Hypothalamus (tissue), 51 donors: ENCODE measurements around the gene IGSF6.
"Not testable (repeated sequence)": the region's sequence is repeated elsewhere in the genome, so short reads cannot be mapped to it uniquely, and the experiment has no call there.

Experiments used
- DNase-seq, 51 donors: peaks; one replicate each; lab custom pipeline; 2025; lab: John Stamatoyannopoulos, UW

Gene IGSF6

DNA sequence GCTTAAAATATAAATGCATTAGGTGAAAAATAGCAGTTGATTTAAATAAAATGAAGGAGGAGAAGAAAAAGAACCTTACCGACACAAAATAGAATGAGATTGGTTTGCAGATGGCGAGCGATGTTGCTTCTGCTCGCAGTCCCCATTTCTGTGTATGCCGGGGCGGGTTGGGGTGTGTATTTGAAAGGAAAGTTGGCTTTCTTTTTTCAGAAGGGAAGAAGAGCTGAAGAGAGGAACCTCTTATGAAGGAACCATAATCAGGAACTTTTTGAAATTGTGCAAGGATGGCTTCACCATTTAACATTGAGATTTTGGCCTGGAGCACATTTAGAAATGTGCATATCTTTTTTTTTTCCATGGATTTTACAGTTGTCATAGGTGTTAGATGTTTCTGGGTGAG, at the start of gene IGSF6:
IGSF6 (minus strand) TSS at position 156 of the 400 bp plus-strand sequence; CDS start at position 146, 10 bp downstream.
- no peak for DNase-seq

GRCh38 chr16:21701271-21701670, 48.9 kb upstream of the IGSF6 start:
- no peak for DNase-seq

DNA sequence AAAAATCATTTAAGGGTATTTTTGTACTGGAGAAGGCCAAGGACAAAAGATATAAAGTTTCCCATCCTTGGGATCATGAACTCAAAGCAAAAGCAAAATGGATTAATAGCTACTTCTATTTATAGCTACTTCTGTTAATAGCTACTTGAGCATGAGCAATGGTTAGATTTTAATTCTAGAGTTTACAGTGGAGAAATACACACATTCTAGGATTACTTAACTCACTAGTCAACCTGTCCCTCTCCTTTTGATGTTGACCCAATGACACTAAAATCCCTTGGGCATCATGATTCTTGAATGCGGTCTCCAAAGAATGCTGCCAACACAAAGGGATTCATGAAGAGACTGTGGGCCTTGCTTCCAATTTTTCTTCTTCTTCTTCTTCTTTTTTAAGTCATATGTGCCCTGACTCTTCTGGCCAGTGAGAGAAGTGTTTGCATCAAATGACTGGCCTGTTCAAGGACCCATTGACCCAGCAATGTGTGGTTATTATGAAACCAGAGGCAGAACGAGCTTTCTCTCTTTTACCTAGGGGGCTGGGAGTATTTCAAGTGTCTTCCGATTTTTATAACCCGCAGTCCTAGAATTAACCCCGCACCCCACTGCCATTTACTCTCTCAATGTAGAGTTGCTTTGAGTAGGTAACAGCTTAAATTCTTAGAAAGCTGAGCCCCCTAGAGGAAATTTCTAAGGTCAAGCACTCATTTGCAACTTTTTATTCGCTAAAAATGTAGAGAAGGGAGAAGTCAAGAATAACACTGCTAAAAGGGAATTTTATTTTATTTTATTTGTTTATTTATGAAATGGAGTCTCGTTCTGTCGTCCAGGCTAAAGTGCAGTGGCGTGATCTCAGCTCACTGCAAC, 46.0 kb upstream of the IGSF6 start:
- DNase-seq = no peak

- DNase-seq = no peak
Measured at GRCh38 chr16:21697032-21697431, 44.6 kb upstream of the IGSF6 start.

GRCh38 chr16:21694609-21695008, 42.2 kb upstream of the IGSF6 start:
- DNase-seq = no peak

GRCh38 chr16:21690967-21691366, 38.6 kb upstream of the IGSF6 start:
- not testable (repeated sequence) for DNase-seq

GRCh38 chr16:21689107-21689506, 36.7 kb upstream of the IGSF6 start:
- no peak for DNase-seq

DNA sequence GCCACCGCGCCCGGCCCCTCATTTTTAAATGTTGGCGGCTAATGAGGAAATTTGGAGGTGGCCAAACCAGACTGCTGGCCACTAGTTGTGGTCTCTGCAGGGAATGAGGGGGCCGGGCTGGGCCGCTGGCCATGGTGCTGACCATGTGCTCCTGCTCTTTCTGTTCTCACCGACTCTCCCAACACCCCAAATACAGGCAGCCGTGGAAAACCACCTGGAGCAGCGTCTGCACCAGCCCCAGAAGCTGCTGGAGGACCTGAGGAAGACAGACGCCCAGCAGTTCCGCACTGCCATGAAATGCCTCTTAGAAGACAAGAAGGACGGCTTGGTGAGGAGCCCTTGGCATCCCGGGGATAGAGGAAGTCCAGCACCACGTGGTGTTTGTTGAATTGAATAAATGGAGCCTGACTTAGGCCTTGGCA, 32.6 kb upstream of the IGSF6 start:
- no peak for DNase-seq

DNA sequence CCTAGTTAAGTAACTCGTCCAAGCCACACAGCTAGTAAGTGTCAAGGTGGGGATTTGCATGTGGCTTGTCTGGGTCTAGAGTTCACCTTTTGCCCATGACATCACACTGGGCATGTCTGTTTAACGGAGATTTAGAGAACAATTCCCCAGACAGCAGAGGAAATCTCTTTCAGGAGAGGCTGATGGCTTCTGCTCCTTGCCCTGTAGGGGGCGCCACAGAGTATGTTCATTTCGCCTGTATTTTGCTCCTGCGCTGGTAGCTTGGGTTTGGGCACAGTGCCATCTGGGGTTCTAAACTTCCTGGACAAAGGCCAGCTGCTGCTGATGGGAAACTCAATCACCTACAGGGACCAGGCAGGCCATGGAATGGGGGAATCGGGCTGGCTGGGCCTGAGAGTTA, 31.8 kb upstream of the IGSF6 start:
- no peak for DNase-seq

DNA sequence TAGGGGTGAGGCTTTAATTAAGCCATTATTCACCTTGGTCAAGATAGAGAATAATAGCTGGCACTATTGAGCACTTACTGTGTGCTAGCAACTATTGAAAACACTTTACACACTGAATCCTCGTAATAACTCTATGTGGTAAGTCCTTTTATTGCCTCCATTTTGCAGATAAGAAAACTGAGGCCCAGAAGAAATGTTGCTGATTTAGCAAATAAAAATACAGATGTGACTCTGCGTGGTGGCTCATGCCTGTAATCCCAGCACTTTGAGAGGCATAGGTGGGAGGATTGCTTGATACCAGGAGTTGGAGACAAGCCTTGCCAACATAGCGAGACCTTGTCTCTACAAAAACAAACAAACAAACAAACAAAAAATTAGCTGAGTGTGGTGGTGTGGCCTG, 30.8 kb upstream of the IGSF6 start:
- no peak for DNase-seq

DNA sequence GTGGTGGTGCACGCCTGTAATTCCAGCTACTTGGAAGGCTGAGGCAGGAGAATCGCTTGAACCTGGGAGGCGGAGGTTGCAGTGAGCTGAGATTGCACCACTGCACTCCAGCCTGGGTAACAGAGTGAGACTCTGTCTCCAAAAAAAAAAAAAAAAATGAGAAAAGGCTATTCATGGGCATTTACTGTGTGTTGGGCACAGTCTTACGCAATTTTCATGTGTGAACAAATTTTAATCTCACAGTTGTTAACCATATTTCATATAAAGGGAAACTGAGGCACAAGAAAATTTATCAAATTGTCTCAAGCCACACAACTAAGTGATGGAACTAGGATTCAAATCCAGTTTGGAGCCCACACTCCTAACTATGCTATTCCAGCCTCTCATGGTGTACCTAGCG, 28.3 kb upstream of the IGSF6 start:
- DNase-seq = not testable (repeated sequence)

- not testable (repeated sequence) for DNase-seq
Measured at GRCh38 chr16:21674456-21674855, 22.0 kb upstream of the IGSF6 start.

DNA sequence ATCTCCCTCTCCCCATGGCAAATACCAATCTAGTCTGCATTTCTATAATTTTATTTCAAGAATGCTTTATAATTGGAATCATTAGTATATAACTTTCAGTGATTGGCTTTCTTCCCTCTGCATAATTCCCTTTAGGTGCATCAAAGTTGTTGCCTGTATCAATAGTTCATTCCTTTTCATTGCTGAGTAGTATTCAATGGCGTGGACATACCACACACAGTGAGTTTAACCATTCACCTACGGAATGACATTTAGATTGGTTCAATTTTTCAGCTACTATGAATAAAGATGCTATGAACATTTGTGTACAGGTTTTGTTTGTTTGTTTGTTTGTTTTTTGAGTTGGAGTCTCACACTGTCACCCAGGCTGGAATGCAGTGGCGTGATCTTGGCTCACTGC, 21.1 kb upstream of the IGSF6 start:
- no peak for DNase-seq

DNA sequence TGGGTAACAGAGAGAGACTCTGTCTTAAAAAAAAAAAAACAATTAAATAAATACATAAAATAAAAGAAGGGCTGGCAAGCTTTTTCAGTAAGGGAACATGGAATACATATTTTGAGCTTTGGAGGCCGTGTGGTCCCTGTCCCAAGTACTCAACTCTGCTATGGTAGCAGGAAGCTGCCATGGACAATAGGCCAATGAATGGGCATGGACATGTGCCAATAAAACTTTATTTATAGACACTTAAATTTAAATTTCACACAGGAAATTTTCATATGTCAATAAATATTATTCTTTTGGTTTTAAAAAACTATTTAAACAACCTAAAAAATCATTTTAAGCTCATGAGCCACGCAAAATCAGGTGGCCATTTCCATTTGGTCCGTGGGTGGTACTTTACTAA, 15.2 kb upstream of the IGSF6 start:
- DNase-seq = no peak

GRCh38 chr16:21666772-21667171, 14.4 kb upstream of the IGSF6 start:
- no peak for DNase-seq

- no peak for DNase-seq
Measured at GRCh38 chr16:21664801-21665492, 12.5 kb upstream of the IGSF6 start.

- DNase-seq = no peak
Measured at GRCh38 chr16:21663889-21664647, 11.7 kb upstream of the IGSF6 start, which contains the start of gene OTOA. Gene OTOA (plus strand): TSS chr16:21663968. CDS start chr16:21678515, 14,547 bp downstream.

GRCh38 chr16:21659124-21659523, 6.7 kb upstream of the IGSF6 start:
- no peak for DNase-seq

DNA sequence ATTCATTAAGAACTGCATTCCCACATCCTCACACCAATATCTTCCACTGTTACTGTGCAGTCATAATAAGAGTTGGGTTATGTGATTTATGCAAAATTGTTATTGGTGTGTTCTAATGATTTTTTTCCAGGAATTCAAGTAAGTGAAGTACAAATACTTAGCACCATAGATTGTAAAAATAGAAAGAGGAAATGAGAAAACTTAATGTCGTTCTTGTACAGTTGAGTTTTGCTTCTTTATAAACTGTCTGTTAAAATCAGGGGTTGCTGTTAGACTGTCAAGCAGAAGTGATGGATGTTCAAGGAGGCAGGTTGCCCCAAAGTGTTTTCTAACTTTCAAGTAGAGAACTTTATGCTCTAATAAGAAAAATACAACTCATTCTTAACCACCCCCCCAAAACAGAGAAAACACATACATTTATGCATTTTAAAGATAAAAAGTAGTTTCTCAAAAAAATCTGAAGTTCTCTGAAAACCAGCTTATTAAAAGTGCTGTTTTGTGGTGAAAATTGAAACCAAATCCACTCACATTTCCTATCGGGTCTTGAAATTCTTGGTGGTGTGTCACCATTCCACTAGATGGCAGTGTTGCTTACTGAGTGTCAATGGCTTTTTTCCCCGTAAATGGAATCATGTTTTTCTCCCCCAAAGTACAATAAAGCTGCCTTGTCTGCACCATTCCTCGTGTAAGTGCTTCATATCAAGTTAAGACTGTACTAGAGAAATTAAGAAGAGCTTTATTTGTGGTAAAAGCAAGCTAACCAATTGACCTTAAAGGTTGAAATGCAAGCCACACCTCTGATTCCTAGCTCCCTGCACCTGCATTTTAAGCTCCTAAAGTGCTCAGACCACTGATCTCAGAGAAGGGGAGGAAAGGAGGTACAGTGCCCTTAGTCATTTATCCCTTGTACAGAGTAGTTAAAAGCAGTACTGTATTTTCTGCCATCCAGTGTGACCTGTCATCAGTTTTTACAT, 4.7 kb upstream of the IGSF6 start:
- DNase-seq = peak in 10 of 51 donors; percentile 4 to 71 (median 16)

DNA sequence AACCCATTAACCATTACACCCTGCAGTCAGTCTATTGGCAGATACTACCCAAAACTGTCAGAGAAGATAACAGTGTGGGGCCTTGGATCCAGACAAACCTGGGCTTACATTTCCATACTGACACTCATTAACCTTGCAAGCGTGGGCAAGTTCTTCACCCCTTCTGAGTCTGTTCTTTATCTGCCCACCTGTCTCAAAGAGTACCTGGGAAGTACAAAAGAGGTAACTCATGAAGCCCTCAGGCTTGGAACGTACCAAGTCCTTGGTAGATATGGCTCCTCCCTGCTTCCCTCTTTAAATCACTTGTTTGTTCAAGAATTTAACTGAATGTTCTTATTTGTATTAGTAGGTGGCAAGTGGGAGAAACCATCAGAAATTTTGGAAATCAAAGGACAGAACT, 2.5 kb upstream of the IGSF6 start:
- DNase-seq = no peak
